HepG2 (cell line): Measurements from ENCODE around the gene ATP8A2. TPM values are rescaled to one million over a fixed set of nuclear protein-coding genes. Genes with fewer than 3 reads are reported as not detected.

Source experiments
- ATAC-seq: fragments of 200-7000 bp; cut with Tn5 transposase; 3 replicates; pipeline ENCODE4 v1.9.1; 2020; ENCODE audit warnings: mild to moderate bottlenecking, moderate library complexity
- BruUV-seq: library from RNA; stranded (reverse); fragments of 400-500 nt; replicated peaks from 2 replicates; lab custom pipeline; 2021; lab: Mats Ljungman, UMichigan
- CTCF ChIA-PET: fragments of 300-600 bp; formaldehyde crosslinking; extraction: SDS; loops from one replicate; lab custom pipeline; 2021; ENCODE audit warnings: low total read pairs, inconsistent platforms, low intra/inter-chr PET ratio; lab: Yijun Ruan, JAX
- POLR2A ChIA-PET: fragments of 350-600 bp; sonication (Branson Sonifier 250); formaldehyde crosslinking; loops from one replicate; lab custom pipeline; 2020; ENCODE audit warnings: antibody characterized with exemption, inconsistent platforms; lab: Yijun Ruan, JAX
- DNase-seq: peaks from one replicate; pipeline ENCODE4 v3.0.0-alpha.2; 2015; ENCODE audit warnings: low spot score
- FAIRE-seq: peaks from 3 replicates; lab custom pipeline; 2011; peaks lifted over from hg19 to GRCh38; lab: Jason Lieb, UNC
- H2AFZ ChIP-seq: one replicate; pipeline ENCODE4 v1.6.1; 2011; ENCODE audit warnings: low read length, inconsistent platforms
- H3K27ac ChIP-seq: fragments of 300-600 bp; 3 replicates; pipeline ENCODE4 v1.8.0; 2011; ENCODE audit warnings: mixed run types, mild to moderate bottlenecking, mixed read lengths, low read length, inconsistent platforms; ENCODE audit not compliant: insufficient read depth; ENCODE audit errors: extremely low read length
- H3K27me3 ChIP-seq, 2 experiments: fragments of 200-600 bp in 1 of 2; 2 replicates in 1 of 2; 3 replicates in 1 of 2; pipeline versions ENCODE4 v1.6.0 to v1.8.0; 2011; ENCODE audit warnings: low read length in 2 of 2, mild to moderate bottlenecking in 2 of 2, moderate library complexity in 2 of 2, inconsistent platforms in 1 of 2; ENCODE audit not compliant: insufficient read depth in 2 of 2, control insufficient read depth in 1 of 2
- H3K36me3 ChIP-seq, 2 experiments: fragments of 200-600 bp in 1 of 2; replicated peaks in 1 of 2; 2 replicates in 1 of 2; 3 replicates in 1 of 2; pipeline versions ENCODE4 v1.5.1 to v1.8.0; 2011; ENCODE audit warnings: low read length in 2 of 2, inconsistent platforms in 1 of 2; ENCODE audit not compliant: insufficient read depth in 2 of 2, control insufficient read depth in 1 of 2
- H3K4me1 ChIP-seq: 2 replicates; pipeline ENCODE4 v1.5.1; 2012; ENCODE audit warnings: low read length, inconsistent platforms; ENCODE audit not compliant: insufficient read depth
- H3K4me2 ChIP-seq: 2 replicates; pipeline ENCODE4 v1.6.0; 2011; ENCODE audit warnings: low read depth, low read length, inconsistent platforms
- H3K4me3 ChIP-seq, 3 experiments: fragments of 200-600 bp in 1 of 3; sonication (generic), shearing (Covaris generic) in 1 of 3; replicated peaks in 1 of 3; 2 replicates each; pipeline ENCODE4 v1.5.1; 2011 to 2016; ENCODE audit warnings: low read length in 3 of 3, inconsistent platforms in 2 of 3, low read depth in 2 of 3, mild to moderate bottlenecking in 2 of 3, control low read depth in 1 of 3, mixed read lengths in 1 of 3; ENCODE audit not compliant: insufficient read depth in 1 of 3
- H3K79me2 ChIP-seq: one replicate; pipeline ENCODE4 v1.6.1; 2011; ENCODE audit warnings: low read length, inconsistent platforms; ENCODE audit not compliant: insufficient read depth
- H3K9ac ChIP-seq: 2 replicates; pipeline ENCODE4 v1.6.0; 2011; ENCODE audit warnings: mild to moderate bottlenecking, low read depth, low read length, inconsistent platforms; ENCODE audit not compliant: insufficient read depth
- H3K9me3 ChIP-seq: 2 replicates; pipeline ENCODE4 v1.5.1; 2012; ENCODE audit warnings: mild to moderate bottlenecking, low read length
- H4K20me1 ChIP-seq: 2 replicates; pipeline ENCODE4 v1.6.0; 2011; ENCODE audit warnings: inconsistent platforms, mild to moderate bottlenecking, low read length, moderate library complexity; ENCODE audit not compliant: insufficient read depth
- ATRX ChIP-seq: sonication (generic); formaldehyde crosslinking; IDR thresholded peaks from 2 replicates; pipeline ENCODE4 v1.4.0; 2020; ENCODE audit warnings: missing genetic modification reagents, borderline replicate concordance
- HNF4A ChIP-seq: sonication (generic); formaldehyde crosslinking; IDR thresholded peaks from 2 replicates; pipeline ENCODE4 v1.4.0; 2020; ENCODE audit warnings: missing genetic modification reagents
- HNF4G ChIP-seq, 2 experiments: sonication (generic) in 1 of 2; formaldehyde crosslinking in 1 of 2; IDR thresholded peaks; 2 replicates each; pipeline versions ENCODE4 v1.4.0 to v1.6.1; 2011 to 2020; ENCODE audit warnings: borderline replicate concordance in 2 of 2, low read depth in 2 of 2, mild to moderate bottlenecking in 2 of 2, low read length in 1 of 2, missing genetic modification reagents in 1 of 2, moderate library complexity in 1 of 2
- NFIC ChIP-seq: IDR thresholded peaks from 2 replicates; pipeline ENCODE4 v1.6.1; 2012; ENCODE audit warnings: mild to moderate bottlenecking, low read length, inconsistent platforms
- POGK ChIP-seq: sonication (generic); formaldehyde crosslinking; conservative IDR thresholded peaks from 2 replicates; pipeline ENCODE4 v1.8.0; 2022; ENCODE audit warnings: mild to moderate bottlenecking, moderate library complexity, missing genetic modification reagents
- RFXANK ChIP-seq: IDR thresholded peaks from 2 replicates; pipeline ENCODE4 v1.6.1; 2016
- SNAI1 ChIP-seq: sonication (generic); formaldehyde crosslinking; IDR thresholded peaks from 2 replicates; pipeline ENCODE4 v1.5.0; 2020; ENCODE audit warnings: mild to moderate bottlenecking, missing genetic modification reagents, borderline replicate concordance
- TARDBP ChIP-seq: sonication (generic); formaldehyde crosslinking; IDR thresholded peaks from 2 replicates; pipeline ENCODE4 v1.8.0; 2022; ENCODE audit warnings: mild to moderate bottlenecking, missing genetic modification reagents
- ZNF17 ChIP-seq: sonication (generic); formaldehyde crosslinking; IDR thresholded peaks from 2 replicates; pipeline ENCODE4 v1.5.0; 2020; ENCODE audit warnings: mild to moderate bottlenecking, missing genetic modification reagents
- ZNF468 ChIP-seq: sonication (generic); formaldehyde crosslinking; IDR thresholded peaks from 2 replicates; pipeline ENCODE4 v1.8.0; 2022; ENCODE audit warnings: mild to moderate bottlenecking, moderate library complexity, missing genetic modification reagents
- ZNF547 ChIP-seq: sonication (generic); formaldehyde crosslinking; IDR thresholded peaks from 2 replicates; pipeline ENCODE4 v1.5.1; 2020; ENCODE audit warnings: mild to moderate bottlenecking, missing genetic modification reagents
- ZNF781 ChIP-seq: sonication (generic); formaldehyde crosslinking; IDR thresholded peaks from 2 replicates; pipeline ENCODE4 v1.5.1; 2020; ENCODE audit warnings: borderline replicate concordance, mild to moderate bottlenecking, missing genetic modification reagents; ENCODE audit errors: not compliant biosample characterization
- WGBS: methylation state at CpG from one replicate; pipeline ENCODE4 v1.1.6; 2017; ENCODE audit warnings: low lambda C conversion rate; 5-methylcytosine and 5-hydroxymethylcytosine counted together
- in situ Hi-C: cut with HindIII; loops from 2 replicates; pipeline ENCODE4 v1.10.0; 2017; ENCODE audit warnings: low pct_unique_long_range_greater_than_20kb; ENCODE audit not compliant: extremely low pct_ligation_motif_present
- intact Hi-C: fragments of 100-400 bp; cut with micrococcal nuclease; formaldehyde crosslinking; loops from one replicate; pipeline ENCODE4 v1.10.0; 2022; ENCODE audit not compliant: unreplicated experiment
- polyA plus RNA-seq, 8 experiments: library from polyadenylated mRNA; depleted of rRNA in 3 of 8; stranded (reverse) in 7 of 8; unstranded in 1 of 8; fragments of >200 nt; fragmentation: Illumina TruSeq in 4 of 8; extraction: Trizol in 4 of 8; gene quantifications; 2 replicates each; pipeline versions ENCODE4 v1.2.1 to v1.2.3, GENCODE V29; 2011 to 2016; ENCODE audit warnings: low read depth in 4 of 8, missing spikeins in 1 of 8, mixed read lengths in 1 of 8; ENCODE audit not compliant: insufficient read depth in 1 of 8
- total RNA-seq, 5 experiments: library from RNA; depleted of rRNA; stranded (reverse); fragments of >200 nt; fragmentation: Illumina TruSeq; extraction: Trizol; gene quantifications; 2 replicates each; pipeline ENCODE4 v1.2.3, GENCODE V29; 2016; ENCODE audit warnings: low read depth in 1 of 5
- TF ChIP-seq, protein P1 (sequence below): sonication (generic); formaldehyde crosslinking; IDR thresholded peaks from 2 replicates; pipeline ENCODE4 v1.9.0; 2021; ENCODE audit warnings: missing genetic modification reagents, borderline replicate concordance

The ATP8A2 gene
- total and polyA plus RNA-seq, 2 of the 13 experiments (the other 11 are each of a cell fraction or from before 2014, with no cell fraction given) = 0.09 TPM; not detected in 1

DNA sequence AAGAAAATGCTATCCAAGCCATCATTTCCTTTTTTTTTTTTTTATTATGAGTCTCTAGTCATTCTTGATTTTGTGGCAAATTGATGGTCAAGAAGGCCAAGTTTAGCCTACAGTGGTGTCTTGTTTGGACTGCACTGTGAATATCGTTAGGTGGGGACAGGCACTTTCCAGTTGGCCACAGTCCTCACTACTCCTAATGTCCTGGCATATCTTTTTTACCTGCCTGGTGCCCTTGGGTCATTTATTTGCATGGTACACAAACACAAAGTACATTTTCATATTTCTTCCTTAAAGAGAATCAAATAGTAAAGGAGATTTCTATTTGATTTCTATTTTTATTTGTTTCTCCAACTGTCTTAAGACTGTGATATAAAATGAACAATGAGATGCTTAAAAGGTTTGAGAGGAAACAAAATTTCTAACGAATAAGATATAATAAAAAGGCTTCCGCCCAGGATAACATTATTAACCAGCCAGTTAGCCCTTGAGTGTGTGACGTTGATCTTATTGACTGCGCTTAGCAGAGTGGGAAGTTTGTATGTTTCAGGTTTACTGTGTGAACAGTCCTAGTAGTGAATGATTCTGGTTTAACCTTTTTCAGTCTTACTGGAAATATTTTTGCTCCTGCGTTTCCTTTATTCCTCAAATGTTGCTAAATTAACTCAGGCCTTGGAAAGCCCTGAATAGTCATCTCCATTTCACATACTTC lies 312.0 kb downstream of the ATP8A2 start:
- 8% methylated on average over 6 of the region's 6 CpGs for WGBS
- Histone ChIP-seq H3K4me1 (no peaks in the 10 kb centered on the region), H3K9me3 (no peaks in the 10 kb centered on the region), H3K27ac (no peak overlapping the region), H3K9ac (no peak overlapping the region), H3K4me2 (no peak overlapping the region), H4K20me1 (no peaks in the 10 kb centered on the region), H3K36me3 (no peaks in the 10 kb centered on the region), H3K27me3 (0 out of 5 replicates have a peak, but pooled peaks cover 0 to 3% of the 10 kb centered on the region in 2 experiments), H2AFZ (no peak overlapping the region), H3K4me3 (no peak overlapping the region), H3K79me2 (no peaks in the 10 kb centered on the region)
- in situ Hi-C loops (no loop called here), intact Hi-C loops (no loop called here)
- DNase-seq (no peak), ATAC-seq (no peak), FAIRE-seq (no peak)
- CTCF ChIA-PET = no interaction called here
- POLR2A ChIA-PET = no interaction called here
- TF ChIP-seq ZNF17 (CRISPR knock-in tag) (no peak), ATRX (CRISPR knock-in tag) (no peak), TARDBP (CRISPR knock-in tag) (no peak), SNAI1 (CRISPR knock-in tag) (no peak), POGK (no peak), ZNF547 (no peak), HNF4G (IDR thresholded peaks at IDR 0.05; ENCODE audit: borderline replicate concordance, low read depth, low read length) (no peak), HNF4G (CRISPR knock-in tag; IDR thresholded peaks at IDR 0.05; ENCODE audit: borderline replicate concordance, low read depth) (no peak), RFXANK (CRISPR knock-in tag) (no peak), ZNF468 (CRISPR knock-in tag) (no peak), NFIC (no peak), HNF4A (CRISPR knock-in tag) (no peak), ZNF781 (no peak)
- TF ChIP-seq, protein P1, sequence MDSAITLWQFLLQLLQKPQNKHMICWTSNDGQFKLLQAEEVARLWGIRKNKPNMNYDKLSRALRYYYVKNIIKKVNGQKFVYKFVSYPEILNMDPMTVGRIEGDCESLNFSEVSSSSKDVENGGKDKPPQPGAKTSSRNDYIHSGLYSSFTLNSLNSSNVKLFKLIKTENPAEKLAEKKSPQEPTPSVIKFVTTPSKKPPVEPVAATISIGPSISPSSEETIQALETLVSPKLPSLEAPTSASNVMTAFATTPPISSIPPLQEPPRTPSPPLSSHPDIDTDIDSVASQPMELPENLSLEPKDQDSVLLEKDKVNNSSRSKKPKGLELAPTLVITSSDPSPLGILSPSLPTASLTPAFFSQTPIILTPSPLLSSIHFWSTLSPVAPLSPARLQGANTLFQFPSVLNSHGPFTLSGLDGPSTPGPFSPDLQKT = no peak
- BruUV-seq = no TSS peak
